Measurements from ENCODE around the gene DENND1C. TPM values are rescaled to one million over a fixed set of nuclear protein-coding genes. Genes with fewer than 3 reads are reported as not detected.
"Not testable (repeated sequence)": the region's sequence is repeated elsewhere in the genome, so short reads cannot be mapped to it uniquely, and the experiment has no call there.

The DENND1C gene
- total RNA-seq, 2 experiments from 2014 or later, result 59.8 to 61.1 TPM

DNA sequence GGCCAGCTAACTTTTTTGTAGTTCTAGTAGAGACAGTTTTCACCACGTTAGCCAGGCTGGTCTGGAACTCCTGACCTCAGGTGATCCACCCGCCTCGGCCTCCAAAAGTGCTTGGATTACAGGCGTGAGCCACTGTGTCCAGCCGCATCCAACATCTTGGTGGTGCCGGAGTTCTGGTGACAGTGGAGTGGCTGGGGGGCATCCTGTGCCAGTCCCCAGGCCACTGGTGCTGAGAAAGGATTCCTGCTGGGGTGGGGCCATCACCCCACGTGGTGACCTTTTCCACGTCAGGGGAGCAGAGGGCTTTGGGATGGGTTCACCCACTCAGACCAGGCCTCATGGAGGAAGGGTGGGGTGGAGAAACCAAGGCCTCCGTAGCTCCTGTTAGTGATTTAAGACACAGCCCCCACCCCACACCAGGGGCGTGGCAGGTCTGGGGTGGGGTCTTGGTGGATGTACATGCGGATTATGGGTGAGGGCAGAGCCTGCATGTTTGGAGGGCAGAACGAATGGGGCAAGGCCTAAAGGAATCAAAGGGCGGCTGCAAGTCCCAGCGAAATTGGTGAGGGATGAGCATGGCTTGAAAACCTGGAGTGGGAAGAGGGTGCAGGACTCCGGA is 33.4 kb upstream of the DENND1C start:
- CTCF ChIA-PET, result interaction anchor here (0.6 kb wide), 1 partner anchor 65 kb away, joined by 3 read pairs; no protein-coding TSS in a partner anchor
- POLR2A ChIA-PET, result no interaction called here

DNA sequence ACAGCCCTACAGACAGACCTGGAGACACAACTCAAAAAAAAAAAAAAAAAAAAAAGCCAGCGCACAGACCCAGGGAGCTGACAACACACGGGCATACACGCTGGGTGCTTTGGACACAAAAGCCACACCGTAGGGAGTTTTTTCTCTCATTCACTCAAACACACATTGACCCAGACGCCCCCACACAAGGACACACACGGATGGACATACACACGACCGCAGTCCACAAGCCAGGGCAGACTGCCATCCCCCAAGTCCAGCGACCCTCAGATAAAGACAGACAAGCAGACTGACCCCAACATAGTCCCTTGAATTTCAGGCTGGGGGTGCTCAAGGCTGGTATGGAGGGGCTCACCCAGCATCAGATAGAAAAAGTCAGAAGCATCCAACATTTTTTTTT is 32.5 kb upstream of the DENND1C start:
- POLR2A ChIA-PET, result no interaction called here
- CTCF ChIA-PET, result no interaction called here

DNA sequence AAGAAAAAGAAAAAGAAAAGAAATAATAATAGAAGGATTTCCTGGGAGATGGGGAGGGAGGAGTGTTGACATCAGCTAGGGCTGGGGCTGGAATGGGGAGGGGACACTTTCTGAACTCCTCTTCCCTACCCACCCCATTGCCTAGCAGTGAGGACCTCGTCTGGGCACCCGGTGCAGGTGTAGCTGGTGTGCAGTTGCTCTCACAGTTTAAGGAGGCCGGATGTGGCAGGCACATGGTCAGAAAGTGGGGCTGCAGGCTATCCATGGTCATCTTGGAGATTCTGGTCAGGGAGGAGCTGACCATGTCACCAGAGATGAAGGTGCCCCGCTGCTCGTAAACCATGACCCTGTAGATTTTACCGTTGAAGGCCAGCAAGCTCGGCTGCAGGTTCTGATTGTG is 29.0 kb upstream of the DENND1C start:
- ChIA-PET POLR2A (interaction anchor here (0.5 kb wide), 1 partner anchor 31 kb away, joined by 7 read pairs; no protein-coding TSS in a partner anchor), CTCF (interaction anchor here (0.7 kb wide), 1 partner anchor 49 kb away, joined by 3 read pairs; no protein-coding TSS in a partner anchor)

GRCh38 chr19:6509118-6509971 is 27.8 kb upstream of the DENND1C start:
- POLR2A ChIA-PET, result no interaction called here
- CTCF ChIA-PET, result no interaction called here

- CTCF ChIA-PET, POLR2A ChIA-PET: not testable (repeated sequence)
Measured at GRCh38 chr19:6508028-6508771, 26.6 kb upstream of the DENND1C start.

GRCh38 chr19:6503407-6504201 is 22.0 kb upstream of the DENND1C start:
- ChIA-PET POLR2A (interaction anchor here (0.6 kb wide), 2 partner anchors 22 to 87 kb away, joined by 3 read pairs; partner anchors contain the start of gene DENND1C), CTCF (interaction anchor here (0.7 to 1.4 kb wide), 7 partner anchors 11 to 359 kb away, joined by 3 to 4 read pairs (median 3); partner anchors contain the start of gene ALKBH7)

- CTCF ChIA-PET, result interaction anchor here (0.9 kb wide), 1 partner anchor 362 kb away, joined by 3 read pairs; no protein-coding TSS in a partner anchor
Measured at GRCh38 chr19:6501740-6502648, 20.4 kb upstream of the DENND1C start, which contains the start of gene TUBB4A. TUBB4A (minus strand) TSS chr19:6502309; CDS start chr19:6502212, 97 bp downstream.

DNA sequence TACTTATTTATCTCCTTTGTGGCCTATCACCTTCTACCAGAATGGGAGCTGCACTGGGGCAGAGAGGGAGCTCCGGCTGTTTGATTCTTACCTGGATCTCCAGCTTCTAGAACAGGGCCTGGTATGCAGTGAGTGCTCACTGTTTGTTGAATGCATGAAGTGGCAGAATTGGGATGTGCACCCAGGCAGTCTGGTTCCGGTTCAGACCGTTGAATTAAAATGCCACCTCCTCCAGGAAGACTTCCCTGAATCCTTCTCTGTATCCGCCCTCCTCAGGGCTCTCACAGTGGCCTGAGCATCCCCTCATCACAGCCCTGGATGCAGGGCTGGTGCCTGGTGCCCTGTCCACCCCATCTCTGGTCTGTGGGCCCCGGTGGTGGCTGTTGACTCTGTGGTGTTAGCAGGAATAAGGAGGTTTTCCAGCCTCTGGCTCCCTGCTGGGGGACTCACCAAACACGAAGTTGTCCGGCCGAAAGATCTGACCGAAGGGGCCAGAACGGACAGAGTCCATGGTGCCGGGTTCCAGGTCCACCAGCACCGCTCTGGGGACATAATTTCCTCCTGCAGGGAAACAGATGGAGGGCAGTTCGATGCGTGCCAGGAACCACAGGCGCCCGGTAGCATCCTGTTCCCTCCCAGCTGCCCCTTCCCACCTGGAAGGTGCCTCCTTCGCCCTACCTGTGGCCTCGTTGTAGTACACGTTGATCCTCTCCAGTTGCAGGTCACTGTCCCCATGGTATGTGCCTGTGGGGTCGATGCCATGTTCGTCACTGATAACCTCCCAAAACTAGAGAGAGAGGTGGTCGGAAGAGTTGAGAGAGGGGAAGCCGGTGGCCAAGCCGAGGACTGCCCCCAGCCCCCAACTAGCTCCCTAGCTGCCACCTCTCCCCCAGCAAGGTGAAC is 19.5 kb upstream of the DENND1C start:
- ChIA-PET POLR2A (interaction anchor here (0.6 kb wide), 1 partner anchor 88 kb away, joined by 4 read pairs; no protein-coding TSS in a partner anchor), CTCF (interaction anchor here (0.9 to 1.6 kb wide), 3 partner anchors 10 to 185 kb away, joined by 3 to 6 read pairs (median 4); no protein-coding TSS in a partner anchor)

More at GRCh38 chr19:6501740-6502648, 20.4 kb upstream of the DENND1C start, which contains the start of gene TUBB4A:
- POLR2A ChIA-PET, result interaction anchor here (0.8 kb wide), 1 partner anchor 21 kb away, joined by 4 read pairs; the partner anchor contains the start of gene DENND1C

DNA sequence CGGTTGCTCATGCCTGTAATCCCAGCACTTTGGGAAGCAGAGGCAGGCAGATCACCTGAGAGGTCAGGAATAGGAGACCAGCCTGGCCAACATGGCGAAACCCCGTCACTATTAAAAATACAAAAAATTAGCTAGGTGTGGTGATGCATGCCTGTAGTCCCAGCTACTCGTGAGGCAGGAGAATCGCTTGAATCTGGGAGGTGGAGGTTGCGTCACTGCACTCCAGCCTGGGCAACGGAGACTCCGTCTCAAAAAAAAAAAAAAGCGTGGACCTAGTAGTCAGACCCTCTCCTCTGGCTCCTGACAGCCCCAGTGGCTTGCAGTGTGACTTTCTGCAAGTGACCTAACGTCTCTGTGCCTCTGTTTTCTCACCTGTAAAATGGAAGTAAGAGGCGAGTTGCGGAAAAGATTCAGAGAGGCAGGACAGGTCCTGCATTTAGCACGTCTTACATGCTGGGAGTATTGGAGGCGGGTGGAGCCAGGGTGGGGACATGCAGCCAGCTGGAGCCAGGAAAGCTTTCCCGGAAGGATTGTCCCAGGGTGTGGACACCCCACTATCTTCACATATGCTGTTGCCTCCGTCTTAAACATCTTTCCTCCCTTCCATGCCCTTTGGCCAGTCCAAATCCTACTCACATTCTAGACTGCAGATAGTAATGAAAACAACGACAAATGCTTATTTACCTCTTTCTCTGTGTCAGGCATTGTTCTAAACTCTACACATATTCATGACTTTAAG is 17.6 kb upstream of the DENND1C start:
- ChIA-PET CTCF (interaction anchor here (0.5 to 1.6 kb wide), 4 partner anchors 9 to 74 kb away, joined by 3 to 6 read pairs (median 3); partner anchors contain the start of gene DENND1C), POLR2A (no interaction called here)

GRCh38 chr19:6498294-6499036 is 16.9 kb upstream of the DENND1C start:
- ChIA-PET POLR2A (no interaction called here), CTCF (interaction anchor here (1.3 kb wide), 1 partner anchor 18 kb away, joined by 6 read pairs; no protein-coding TSS in a partner anchor)

DNA sequence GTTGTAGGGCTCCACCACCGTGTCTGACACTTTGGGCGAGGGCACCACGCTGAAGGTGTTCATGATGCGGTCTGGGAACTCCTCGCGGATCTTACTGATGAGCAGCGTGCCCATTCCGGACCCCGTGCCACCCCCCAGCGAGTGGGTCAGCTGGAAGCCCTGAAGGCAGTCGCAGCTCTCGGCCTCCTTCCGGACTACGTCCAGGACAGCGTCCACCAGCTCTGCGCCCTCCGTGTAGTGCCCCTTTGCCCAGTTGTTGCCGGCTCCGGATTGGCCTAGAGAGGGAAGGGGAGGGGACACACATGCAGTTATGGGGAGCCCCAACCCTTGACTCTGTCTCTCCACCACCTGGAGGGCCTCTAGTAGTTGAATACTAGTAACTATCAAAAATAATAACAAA is 14.4 kb upstream of the DENND1C start:
- ChIA-PET POLR2A (no interaction called here), CTCF (interaction anchor here (1.5 kb wide), 1 partner anchor 9 kb away, joined by 4 read pairs; no protein-coding TSS in a partner anchor)

GRCh38 chr19:6494438-6495036 is 12.9 kb upstream of the DENND1C start:
- CTCF ChIA-PET, result interaction anchor here (1.5 kb wide), 1 partner anchor 11 kb away, joined by 4 read pairs; no protein-coding TSS in a partner anchor
- POLR2A ChIA-PET, result no interaction called here

GRCh38 chr19:6491802-6492592 is 10.4 kb upstream of the DENND1C start:
- CTCF ChIA-PET, result interaction anchor here (0.7 to 2.5 kb wide), 4 partner anchors 8 to 16 kb away, joined by 3 to 7 read pairs (median 4); no protein-coding TSS in a partner anchor
- POLR2A ChIA-PET, result interaction anchor here (0.6 to 0.9 kb wide), 3 partner anchors 11 to 368 kb away, joined by 3 read pairs; partner anchors contain the start of gene DENND1C

Data from activated CD8-positive, alpha-beta memory T cell treated with anti-CD3 and anti-CD28 coated beads for 36 hours (primary cell).